Esophagus squamous epithelium (tissue), 4 donors: ENCODE measurements around the gene SPPL2B.

Experiments used
- CTCF ChIP-seq, 6 experiments: fragments of 450-650 bp in 4 of 6; fragments of 200-600 bp in 2 of 6; sonication (generic) in 2 of 6; IDR thresholded peaks; one replicate each; pipeline ENCODE4 v1.5.1; 2016 to 2019; ENCODE audit warnings: antibody characterized with exemption in 6 of 6, mild to moderate bottlenecking in 4 of 6, moderate library complexity in 4 of 6
- POLR2A ChIP-seq, 4 donors: fragments of 450-650 bp; IDR thresholded peaks; one replicate each; pipeline ENCODE4 v1.6.1; 2017; ENCODE audit warnings: antibody characterized with exemption in 4 of 4, mild to moderate bottlenecking in 4 of 4, moderate library complexity in 3 of 4

- no peak for TF ChIP-seq CTCF (IDR thresholded peaks at IDR 0.05)
- no peak for TF ChIP-seq POLR2A (IDR thresholded peaks at IDR 0.05)
Measured at GRCh38 chr19:2338055-2338615, 9.7 kb downstream of the SPPL2B start.
